PC-9 (cell line): ENCODE measurements around the gene SDK1. TPM values are rescaled to one million over a fixed set of nuclear protein-coding genes. Genes with fewer than 3 reads are reported as not detected.

ENCODE experiments used
- BruUV-seq: library from RNA; stranded (reverse); fragments of 400-500 nt; replicated peaks from 2 replicates; lab custom pipeline; 2021; lab: Mats Ljungman, UMichigan
- CTCF ChIA-PET: fragments of 300-600 bp; sonication (Branson Sonifier 250); formaldehyde crosslinking; loops from one replicate; lab custom pipeline; 2022; ENCODE audit warnings: antibody characterized with exemption; lab: Charles Lee
- POLR2A ChIA-PET: fragments of 300-600 bp; sonication (Branson Sonifier 250); formaldehyde crosslinking; loops from one replicate; lab custom pipeline; 2022; ENCODE audit warnings: antibody characterized with exemption; ENCODE audit not compliant: unreplicated experiment; lab: Charles Lee
- DNase-seq, 2 experiments: peaks; one replicate each; pipeline versions ENCODE4 v3.0.0 to v3.0.0-alpha.2; 2015 to 2022; ENCODE audit warnings: mixed read lengths in 1 of 2
- H2AFZ ChIP-seq: fragments of 200-600 bp; sonication (generic); 2 replicates; pipeline ENCODE4 v1.8.1; 2017; ENCODE audit warnings: antibody characterized with exemption
- H3F3A ChIP-seq: fragments of 200-600 bp; sonication (generic); 2 replicates; pipeline ENCODE4 v1.8.1; 2017; ENCODE audit warnings: antibody characterized with exemption, mild to moderate bottlenecking, low read depth; ENCODE audit not compliant: insufficient read depth
- H3K27ac ChIP-seq: fragments of 200-600 bp; sonication (generic); 2 replicates; pipeline ENCODE4 v1.6.1; 2016; ENCODE audit warnings: mixed run types
- H3K27me3 ChIP-seq: fragments of 200-600 bp; sonication (generic); 2 replicates; pipeline ENCODE4 v1.6.1; 2016; ENCODE audit warnings: low read depth, mixed run types; ENCODE audit not compliant: insufficient read depth
- H3K36me3 ChIP-seq: fragments of 200-600 bp; sonication (generic); 2 replicates; pipeline ENCODE4 v1.6.1; 2016; ENCODE audit warnings: low read depth, mixed run types
- H3K4me1 ChIP-seq: fragments of 200-600 bp; sonication (generic); replicated peaks from 2 replicates; pipeline ENCODE4 v1.6.1; 2016; ENCODE audit warnings: mixed run types; ENCODE audit not compliant: insufficient read depth
- H3K4me2 ChIP-seq: fragments of 200-600 bp; sonication (generic); 2 replicates; pipeline ENCODE4 v1.6.1; 2017; ENCODE audit warnings: mixed run types
- H3K4me3 ChIP-seq: fragments of 200-600 bp; sonication (generic); 2 replicates; pipeline ENCODE4 v1.6.1; 2016; ENCODE audit warnings: mixed run types
- H3K79me2 ChIP-seq: fragments of 200-600 bp; sonication (generic); 2 replicates; pipeline ENCODE4 v1.6.1; 2017; ENCODE audit warnings: low read depth, mixed run types
- H3K9me2 ChIP-seq: fragments of 200-600 bp; sonication (generic); 2 replicates; pipeline ENCODE4 v1.8.1; 2017; ENCODE audit warnings: mild to moderate bottlenecking; ENCODE audit not compliant: insufficient read depth
- H3K9me3 ChIP-seq: fragments of 200-600 bp; sonication (generic); 2 replicates; pipeline ENCODE4 v1.8.1; 2016; ENCODE audit warnings: low read depth; ENCODE audit not compliant: insufficient read depth
- H4K20me1 ChIP-seq: fragments of 200-600 bp; sonication (generic); 2 replicates; pipeline ENCODE4 v1.8.1; 2017; ENCODE audit not compliant: insufficient read depth
- EZH2 ChIP-seq: fragments of 200-600 bp; sonication (generic); IDR thresholded peaks from 2 replicates; pipeline ENCODE4 v1.8.0; 2017; ENCODE audit warnings: antibody characterized with exemption, low read depth
- intact Hi-C: fragments of 100-400 bp; cut with micrococcal nuclease; formaldehyde crosslinking; loops from one replicate; pipeline ENCODE4 v1.10.0; 2022; ENCODE audit not compliant: unreplicated experiment
- total RNA-seq: library from RNA; stranded (reverse); gene quantifications from 2 replicates; pipeline ENCODE4 v1.2.3, GENCODE V29; 2021
- TF ChIP-seq, protein P1 (sequence below): fragments of 200-600 bp; sonication (generic); conservative IDR thresholded peaks from 2 replicates; pipeline ENCODE4 v1.6.1; 2017; ENCODE audit warnings: mixed run types, antibody characterized with exemption, mild to moderate bottlenecking, moderate library complexity

The SDK1 gene
- total RNA-seq, 1 experiment from 2014 or later, result not detected

- intact Hi-C loops, result no loop called here
- CTCF ChIA-PET, result no interaction called here
- H3K4me1 ChIP-seq, result no peaks in the 10 kb centered on the region
- H3K27me3 ChIP-seq, result peaks cover 80% of the 10 kb centered on the region
- no TSS peak for BruUV-seq
- TF ChIP-seq, protein P1, sequence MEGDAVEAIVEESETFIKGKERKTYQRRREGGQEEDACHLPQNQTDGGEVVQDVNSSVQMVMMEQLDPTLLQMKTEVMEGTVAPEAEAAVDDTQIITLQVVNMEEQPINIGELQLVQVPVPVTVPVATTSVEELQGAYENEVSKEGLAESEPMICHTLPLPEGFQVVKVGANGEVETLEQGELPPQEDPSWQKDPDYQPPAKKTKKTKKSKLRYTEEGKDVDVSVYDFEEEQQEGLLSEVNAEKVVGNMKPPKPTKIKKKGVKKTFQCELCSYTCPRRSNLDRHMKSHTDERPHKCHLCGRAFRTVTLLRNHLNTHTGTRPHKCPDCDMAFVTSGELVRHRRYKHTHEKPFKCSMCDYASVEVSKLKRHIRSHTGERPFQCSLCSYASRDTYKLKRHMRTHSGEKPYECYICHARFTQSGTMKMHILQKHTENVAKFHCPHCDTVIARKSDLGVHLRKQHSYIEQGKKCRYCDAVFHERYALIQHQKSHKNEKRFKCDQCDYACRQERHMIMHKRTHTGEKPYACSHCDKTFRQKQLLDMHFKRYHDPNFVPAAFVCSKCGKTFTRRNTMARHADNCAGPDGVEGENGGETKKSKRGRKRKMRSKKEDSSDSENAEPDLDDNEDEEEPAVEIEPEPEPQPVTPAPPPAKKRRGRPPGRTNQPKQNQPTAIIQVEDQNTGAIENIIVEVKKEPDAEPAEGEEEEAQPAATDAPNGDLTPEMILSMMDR, result no peak
- no peak for TF ChIP-seq EZH2
- no peaks in the 10 kb centered on the region for H3K36me3 ChIP-seq
- H3K4me3 ChIP-seq, result no peak overlapping the region
- POLR2A ChIA-PET, result no interaction called here
- DNase-seq, result no peak
- H3F3A ChIP-seq, result no peaks in the 10 kb centered on the region
- no peak overlapping the region for H3K27ac ChIP-seq
- no peaks in the 10 kb centered on the region for H3K9me2 ChIP-seq
- no peaks in the 10 kb centered on the region for H3K9me3 ChIP-seq
- H3K79me2 ChIP-seq, result no peaks in the 10 kb centered on the region
- H3K4me2 ChIP-seq, result no peak overlapping the region
- H4K20me1 ChIP-seq, result no peaks in the 10 kb centered on the region
- no peak overlapping the region for H2AFZ ChIP-seq
These were observed 664.8 kb downstream of the SDK1 start for GRCh38 chr7:3965794-3966395.

DNA sequence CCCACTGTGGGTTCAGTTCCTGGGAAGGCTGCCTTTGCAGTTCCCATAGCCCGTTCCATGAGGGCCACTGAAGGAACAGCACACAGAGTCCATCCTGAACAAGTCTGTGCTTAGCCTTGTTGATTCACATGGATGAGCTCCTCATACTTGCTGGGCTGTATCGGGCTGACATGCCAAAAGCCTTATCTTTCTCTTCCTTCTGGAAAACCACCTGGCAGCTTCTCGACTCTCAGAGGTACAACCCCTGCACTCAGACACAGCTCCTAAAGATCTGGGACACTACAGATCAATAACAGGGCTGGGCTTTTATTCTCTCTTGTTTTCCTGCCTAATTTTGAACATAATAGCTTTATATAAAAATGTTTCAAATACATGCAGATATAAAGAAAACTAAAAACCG lies 667.2 kb downstream of the SDK1 start:
- Histone ChIP-seq H3K4me3 (no peak overlapping the region), H3K79me2 (no peaks in the 10 kb centered on the region), H3K9me2 (no peaks in the 10 kb centered on the region), H3K27me3 (peaks cover 93% of the 10 kb centered on the region), H3K36me3 (no peaks in the 10 kb centered on the region), H3K27ac (no peak overlapping the region), H3K9me3 (no peaks in the 10 kb centered on the region), H3K4me2 (no peak overlapping the region), H3F3A (no peaks in the 10 kb centered on the region), H3K4me1 (no peaks in the 10 kb centered on the region), H2AFZ (no peak overlapping the region), H4K20me1 (no peaks in the 10 kb centered on the region)
- BruUV-seq, result no TSS peak
- ChIA-PET CTCF (no interaction called here), POLR2A (no interaction called here)
- DNase-seq, result no peak
- TF ChIP-seq, protein P1, result no peak
- no peak for TF ChIP-seq EZH2
- intact Hi-C loops, result no loop called here

- H3K27me3 ChIP-seq, result peaks cover 99% of the 10 kb centered on the region
- BruUV-seq, result no TSS peak
- no peaks in the 10 kb centered on the region for H3K4me1 ChIP-seq
- no peak overlapping the region for H3K4me3 ChIP-seq
- no peaks in the 10 kb centered on the region for H3F3A ChIP-seq
- H3K4me2 ChIP-seq, result no peak overlapping the region
- DNase-seq, result no peak
- no peaks in the 10 kb centered on the region for H3K79me2 ChIP-seq
- H3K36me3 ChIP-seq, result no peaks in the 10 kb centered on the region
- intact Hi-C loops, result no loop called here
- TF ChIP-seq EZH2, result no peak
- TF ChIP-seq, protein P1, result no peak
- ChIA-PET POLR2A (no interaction called here), CTCF (no interaction called here)
- H3K27ac ChIP-seq, result no peak overlapping the region
- no peaks in the 10 kb centered on the region for H3K9me2 ChIP-seq
- H3K9me3 ChIP-seq, result no peaks in the 10 kb centered on the region
- H4K20me1 ChIP-seq, result no peaks in the 10 kb centered on the region
- H2AFZ ChIP-seq, result no peak overlapping the region
These were observed 668.2 kb downstream of the SDK1 start for GRCh38 chr7:3969286-3969685.
